Activated CD8-positive, alpha-beta memory T cell treated with anti-CD3 and anti-CD28 coated beads for 24 hours (primary cell): ENCODE data around the gene NPAT.
A peak's percentile ranks its signal among the peaks of the same experiment; 100 is the strongest.

Experiments used
- DNase-seq: peaks from one replicate; pipeline ENCODE4 v3.0.0-alpha.2; 2020

NPAT gene

DNA sequence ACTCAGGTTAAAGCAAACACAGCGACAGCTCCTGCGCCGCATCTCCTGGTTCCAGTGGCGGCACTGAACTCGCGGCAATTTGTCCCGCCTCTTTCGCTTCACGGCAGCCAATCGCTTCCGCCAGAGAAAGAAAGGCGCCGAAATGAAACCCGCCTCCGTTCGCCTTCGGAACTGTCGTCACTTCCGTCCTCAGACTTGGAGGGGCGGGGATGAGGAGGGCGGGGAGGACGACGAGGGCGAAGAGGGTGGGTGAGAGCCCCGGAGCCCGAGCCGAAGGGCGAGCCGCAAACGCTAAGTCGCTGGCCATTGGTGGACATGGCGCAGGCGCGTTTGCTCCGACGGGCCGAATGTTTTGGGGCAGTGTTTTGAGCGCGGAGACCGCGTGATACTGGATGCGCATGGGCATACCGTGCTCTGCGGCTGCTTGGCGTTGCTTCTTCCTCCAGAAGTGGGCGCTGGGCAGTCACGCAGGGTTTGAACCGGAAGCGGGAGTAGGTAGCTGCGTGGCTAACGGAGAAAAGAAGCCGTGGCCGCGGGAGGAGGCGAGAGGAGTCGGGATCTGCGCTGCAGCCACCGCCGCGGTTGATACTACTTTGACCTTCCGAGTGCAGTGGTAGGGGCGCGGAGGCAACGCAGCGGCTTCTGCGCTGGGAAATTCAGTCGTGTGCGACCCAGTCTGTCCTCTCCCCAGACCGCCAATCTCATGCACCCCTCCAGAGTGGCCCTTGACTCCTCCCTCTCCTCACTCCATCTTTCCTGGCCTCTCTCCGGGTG, at the start of gene NPAT, which contains the start of gene ATM:
TSS of gene NPAT (minus strand) at position 65 of the 774 bp plus-strand sequence. CDS start 102 bp downstream, outside the sequence.
TSS of gene ATM (plus strand) at position 494 of the 774 bp plus-strand sequence. CDS start 4,558 bp downstream, outside the sequence.
- peak; percentile 98 for DNase-seq

- no peak for DNase-seq
Observed at GRCh38 chr11:108269583-108269982, 47.1 kb upstream of the NPAT start.

DNA sequence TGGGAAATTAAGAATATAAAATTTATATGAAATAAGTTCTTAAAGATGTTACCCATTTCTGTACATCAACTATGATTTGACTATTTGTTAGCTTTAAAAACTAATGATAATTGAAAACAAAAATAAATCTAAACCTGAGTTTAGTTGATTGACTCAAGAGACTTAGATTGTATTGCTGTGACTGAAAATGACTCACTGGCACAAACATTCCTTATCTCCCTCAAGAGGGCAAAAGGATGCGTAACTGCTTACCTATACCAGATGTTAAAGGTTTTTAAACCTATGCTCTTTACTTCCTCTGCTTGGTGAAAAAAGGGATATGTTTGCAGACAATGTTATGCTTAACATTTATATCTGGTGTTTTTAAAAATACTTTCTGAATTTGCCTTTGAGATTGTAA, 30.7 kb upstream of the NPAT start:
- no peak for DNase-seq

GRCh38 chr11:108246885-108247284, 24.4 kb upstream of the NPAT start:
- DNase-seq: no peak

DNA sequence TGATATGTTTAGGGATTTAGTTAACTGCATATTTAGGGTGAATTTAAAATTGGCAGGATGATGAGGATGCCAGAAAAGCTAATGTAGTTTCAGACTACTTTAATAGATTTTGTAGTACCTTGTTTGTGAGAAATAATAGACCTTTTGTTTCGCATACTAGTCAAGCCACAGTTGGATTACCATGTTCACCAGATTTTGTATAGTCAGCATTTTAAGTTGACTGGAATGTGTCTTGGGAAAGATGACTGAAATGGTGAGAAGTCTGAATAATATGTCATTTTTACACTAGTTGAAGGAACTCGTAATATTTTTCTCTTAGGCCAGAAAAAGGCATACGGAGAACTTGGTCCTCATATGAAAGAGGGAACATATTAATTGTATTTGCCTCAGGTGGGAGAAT, 23.9 kb upstream of the NPAT start:
- no peak for DNase-seq

GRCh38 chr11:108242422-108242821, 20.0 kb upstream of the NPAT start:
- no peak for DNase-seq

DNA sequence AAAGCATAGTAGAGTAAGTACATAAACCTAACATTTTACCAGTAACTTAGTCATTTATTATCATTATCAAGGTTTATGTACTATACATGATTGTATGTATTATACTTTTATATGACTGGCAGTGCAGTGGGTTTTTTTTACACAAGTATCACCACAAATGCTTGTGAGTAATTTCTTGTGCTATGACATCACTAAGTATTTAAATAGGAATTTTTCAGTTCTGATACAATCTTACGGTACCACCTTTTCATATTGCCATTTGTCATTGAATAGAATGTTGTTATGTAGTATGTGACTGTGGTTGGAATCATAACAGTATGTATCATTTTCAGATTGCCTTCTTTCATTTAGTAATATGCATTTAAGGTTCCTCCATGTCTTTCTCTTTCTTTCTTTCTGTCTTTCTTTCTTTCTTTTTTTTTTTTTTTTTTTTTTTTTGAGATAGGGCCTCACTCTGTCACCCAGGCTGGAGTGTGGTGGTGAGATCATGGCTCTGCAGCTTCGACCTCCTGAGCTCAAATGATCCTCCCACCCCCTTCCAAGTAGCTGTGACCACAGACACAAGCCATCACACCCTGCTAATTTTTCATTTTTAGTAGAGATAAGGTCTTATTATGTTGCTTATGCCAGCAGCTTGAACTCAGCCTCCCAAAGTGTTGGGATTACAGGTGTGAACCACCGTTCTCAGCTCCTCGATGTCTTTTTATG, 19.0 kb upstream of the NPAT start:
- no peak for DNase-seq

GRCh38 chr11:108239076-108239475, 16.6 kb upstream of the NPAT start:
- DNase-seq: no peak

- DNase-seq: no peak
Observed at GRCh38 chr11:108237058-108237481, 14.6 kb upstream of the NPAT start.

DNA sequence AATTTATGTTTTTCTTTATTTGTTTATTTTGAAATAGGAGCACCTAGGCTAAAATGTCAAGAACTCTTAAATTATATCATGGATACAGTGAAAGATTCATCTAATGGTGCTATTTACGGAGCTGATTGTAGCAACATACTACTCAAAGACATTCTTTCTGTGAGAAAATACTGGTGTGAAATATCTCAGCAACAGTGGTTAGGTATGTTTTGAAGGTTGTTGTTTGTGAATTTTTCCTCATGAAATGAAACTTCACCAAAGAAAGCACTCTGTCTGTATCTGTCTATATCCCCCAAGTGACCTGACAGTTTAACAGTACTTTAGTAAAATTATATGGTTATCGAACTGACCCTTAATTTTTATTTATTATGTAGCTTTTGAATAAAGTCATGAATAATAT, 13.2 kb upstream of the NPAT start:
- no peak for DNase-seq

GRCh38 chr11:108235192-108235591, 12.8 kb upstream of the NPAT start:
- DNase-seq: no peak

DNA sequence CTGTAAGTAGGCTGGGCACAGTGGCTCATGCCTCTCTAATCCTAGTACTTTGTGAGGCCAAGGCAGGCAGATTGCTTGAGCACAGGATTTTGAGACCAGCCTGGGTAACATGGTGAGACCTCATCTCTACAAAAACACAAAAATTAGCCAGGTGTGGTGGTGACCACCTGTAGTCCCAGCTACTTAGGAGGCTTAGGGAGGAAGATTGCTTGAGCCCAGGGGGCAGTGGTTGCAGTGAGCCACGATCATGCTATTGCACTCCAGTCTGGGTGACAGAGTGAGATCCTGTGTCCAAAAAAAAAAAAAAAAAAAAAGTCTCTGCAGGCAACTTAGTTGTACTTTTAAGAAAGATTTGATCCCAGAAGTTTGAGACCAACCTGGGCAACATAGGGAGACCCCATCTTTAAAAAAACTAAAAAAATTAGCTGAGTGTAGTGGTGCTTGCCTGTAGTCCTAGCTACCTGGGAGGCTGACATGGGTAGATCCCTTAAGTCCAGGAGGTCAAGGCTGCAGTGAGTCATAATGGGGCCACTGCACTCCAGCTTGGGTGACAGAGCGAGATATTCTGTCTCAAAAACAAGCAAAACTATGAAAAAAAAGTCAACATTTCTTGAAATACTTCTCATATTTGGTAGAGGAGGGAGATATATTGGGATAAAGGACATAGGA, 11.0 kb upstream of the NPAT start:
- DNase-seq: no peak

- DNase-seq: no peak
Observed at GRCh38 chr11:108228251-108228650, 5.8 kb upstream of the NPAT start.

DNA sequence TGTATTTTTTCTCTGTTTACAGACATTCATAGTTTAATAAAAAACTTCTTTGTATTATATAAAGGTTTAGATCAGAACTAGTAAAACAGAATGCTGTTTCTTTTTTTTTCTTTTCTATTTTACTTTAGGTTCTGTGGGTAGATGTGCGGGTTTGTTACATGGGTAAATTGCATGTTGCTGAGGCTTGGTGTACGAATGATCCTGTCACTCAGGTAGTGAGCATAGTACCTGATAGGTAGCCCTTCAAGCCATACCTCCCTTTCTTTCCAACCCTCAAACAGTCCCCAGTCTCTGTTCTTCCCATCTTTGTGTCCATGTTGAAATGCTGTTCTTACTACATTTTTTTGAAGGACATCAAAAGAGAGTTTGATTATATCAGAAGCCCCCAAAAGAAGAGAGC, 3.6 kb upstream of the NPAT start:
- no peak for DNase-seq

GRCh38 chr11:108224911-108225786, 2.7 kb upstream of the NPAT start:
- DNase-seq: peak; percentile 77

GRCh38 chr11:108224366-108224765, 1.9 kb upstream of the NPAT start:
- DNase-seq: no peak

DNA sequence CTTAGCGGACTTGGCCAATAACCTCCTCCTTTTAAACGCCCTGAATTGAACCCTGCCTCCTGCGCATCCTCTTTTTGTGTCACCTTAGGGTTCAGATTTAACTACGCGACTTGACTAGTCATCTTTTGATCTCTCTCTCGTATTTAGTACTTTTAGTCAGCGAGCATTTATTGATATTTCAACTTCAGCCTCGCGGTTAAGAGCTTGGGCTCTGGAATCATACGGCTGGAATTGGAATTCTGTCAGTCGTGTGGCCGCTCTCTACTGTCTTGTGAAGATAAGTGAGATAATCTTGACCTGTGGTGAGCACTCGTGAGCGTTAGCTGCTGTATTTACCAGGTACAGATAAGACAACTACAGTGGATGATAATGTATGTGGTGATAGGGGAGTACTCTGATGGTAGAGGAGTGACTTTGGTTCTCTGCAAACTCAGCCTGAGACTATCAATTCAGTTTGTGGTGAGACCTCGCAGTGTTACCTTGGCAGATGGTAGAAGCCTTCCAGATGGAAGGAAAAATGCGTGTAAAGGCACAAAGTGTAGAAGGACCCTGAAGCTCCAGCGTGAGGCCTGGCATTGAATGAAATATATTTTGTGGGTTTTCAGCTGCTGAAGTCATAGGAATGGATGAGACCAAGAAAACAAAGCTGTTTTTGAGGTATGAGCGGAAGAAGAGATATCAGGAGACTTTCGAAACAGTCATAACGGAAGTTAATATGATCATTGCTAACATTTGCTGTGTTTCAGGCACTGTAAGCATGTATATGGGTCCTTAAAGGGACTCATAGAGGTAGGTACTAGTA, 1.1 kb upstream of the NPAT start:
- DNase-seq: peak; percentile 77

- no peak for DNase-seq
Observed at GRCh38 chr11:108221911-108222573, 396 bp downstream of the NPAT start.

DNA sequence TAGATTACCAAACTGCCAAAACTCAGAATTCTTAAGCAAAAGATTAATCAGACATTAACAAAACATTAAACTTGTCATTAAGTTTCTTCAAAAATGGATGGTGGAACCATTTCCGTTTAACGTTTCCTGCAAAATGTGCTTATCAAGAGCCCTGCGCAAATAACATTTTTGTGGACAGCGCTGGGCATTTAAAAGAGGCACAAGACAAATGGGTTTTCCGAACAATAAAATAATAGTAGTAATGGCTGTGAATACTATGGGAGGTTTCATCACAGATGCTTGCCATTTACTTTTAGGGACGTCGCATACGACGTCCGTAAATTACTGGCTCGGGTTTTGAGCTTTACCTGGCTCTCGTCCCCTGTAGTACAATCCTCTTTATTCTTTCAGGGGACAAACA, 1.1 kb downstream of the NPAT start:
- no peak for DNase-seq

GRCh38 chr11:108220721-108221336, 1.6 kb downstream of the NPAT start:
- no peak for DNase-seq
